HG02763 (cell line): ENCODE results near the gene AHCYL2.

Experiments used
- ATAC-seq: cut with Tn5 transposase; IDR thresholded peaks from one replicate; pipeline ENCODE4 v1.9.1; 2021; ENCODE audit warnings: mild to moderate bottlenecking, moderate library complexity; ENCODE audit not compliant: unreplicated experiment

AHCYL2 gene

GRCh38 chr7:129376778-129377700 lies 152.2 kb downstream of the AHCYL2 start:
- ATAC-seq = no peak

- no peak for ATAC-seq
These were observed 157.1 kb downstream of the AHCYL2 start for GRCh38 chr7:129381710-129382484.

- ATAC-seq = no peak
These were observed 158.8 kb downstream of the AHCYL2 start for GRCh38 chr7:129383542-129384132.

- ATAC-seq = no peak
These were observed 160.3 kb downstream of the AHCYL2 start for GRCh38 chr7:129385116-129385515.

GRCh38 chr7:129385598-129385997 lies 160.8 kb downstream of the AHCYL2 start:
- no peak for ATAC-seq

GRCh38 chr7:129386506-129386905 lies 161.7 kb downstream of the AHCYL2 start:
- ATAC-seq = no peak

- no peak for ATAC-seq
These were observed 162.7 kb downstream of the AHCYL2 start for GRCh38 chr7:129387537-129387936.

GRCh38 chr7:129388333-129389098 lies 163.7 kb downstream of the AHCYL2 start:
- ATAC-seq = no peak

GRCh38 chr7:129389829-129390228 lies 165.0 kb downstream of the AHCYL2 start:
- ATAC-seq = no peak

GRCh38 chr7:129390314-129390713 lies 165.5 kb downstream of the AHCYL2 start:
- ATAC-seq = no peak

- ATAC-seq = no peak
These were observed 166.8 kb downstream of the AHCYL2 start for GRCh38 chr7:129391546-129392171.

- no peak for ATAC-seq
These were observed 168.4 kb downstream of the AHCYL2 start for GRCh38 chr7:129393255-129393654.

GRCh38 chr7:129394101-129394500 lies 169.3 kb downstream of the AHCYL2 start:
- no peak for ATAC-seq

- ATAC-seq = no peak
These were observed 170.4 kb downstream of the AHCYL2 start for GRCh38 chr7:129394982-129395914.

GRCh38 chr7:129401228-129401966 lies 176.6 kb downstream of the AHCYL2 start:
- no peak for ATAC-seq

- no peak for ATAC-seq
These were observed 177.4 kb downstream of the AHCYL2 start for GRCh38 chr7:129401967-129402860.

- no peak for ATAC-seq
These were observed 180.7 kb downstream of the AHCYL2 start for GRCh38 chr7:129405527-129405926.
